Ishikawa (cell line): ENCODE results near the gene CORT.

Experiments used
- EP300 ChIP-seq: IDR thresholded peaks from 2 replicates; pipeline ENCODE4 v1.6.1; 2012; ENCODE audit warnings: borderline replicate concordance
- RAD21 ChIP-seq: IDR thresholded peaks from 2 replicates; pipeline ENCODE4 v1.6.1; 2012; ENCODE audit warnings: low read depth

DNA sequence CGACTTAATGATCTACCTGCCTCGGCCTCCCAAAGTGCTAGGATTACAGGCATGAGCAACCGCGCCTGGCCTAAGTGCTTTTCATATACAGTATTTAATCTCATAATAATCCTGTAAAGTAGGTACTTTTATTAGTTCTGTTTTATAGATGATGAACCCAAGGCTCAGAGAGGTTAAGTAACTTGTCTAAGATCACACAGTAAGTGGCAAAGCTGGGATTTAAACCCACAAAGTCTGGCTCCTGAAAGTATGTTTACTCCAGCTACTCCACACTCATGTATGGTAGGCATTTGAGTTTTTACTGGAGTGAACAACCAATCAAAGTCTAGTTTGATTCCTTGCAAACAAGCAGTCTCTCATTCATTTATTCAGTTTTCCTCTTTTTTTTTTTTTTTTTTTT lies 20.2 kb downstream of the CORT start:
- TF ChIP-seq EP300 (no peak), RAD21 (no peak)
